Measurements from ENCODE around the gene CMTM8.

DNA sequence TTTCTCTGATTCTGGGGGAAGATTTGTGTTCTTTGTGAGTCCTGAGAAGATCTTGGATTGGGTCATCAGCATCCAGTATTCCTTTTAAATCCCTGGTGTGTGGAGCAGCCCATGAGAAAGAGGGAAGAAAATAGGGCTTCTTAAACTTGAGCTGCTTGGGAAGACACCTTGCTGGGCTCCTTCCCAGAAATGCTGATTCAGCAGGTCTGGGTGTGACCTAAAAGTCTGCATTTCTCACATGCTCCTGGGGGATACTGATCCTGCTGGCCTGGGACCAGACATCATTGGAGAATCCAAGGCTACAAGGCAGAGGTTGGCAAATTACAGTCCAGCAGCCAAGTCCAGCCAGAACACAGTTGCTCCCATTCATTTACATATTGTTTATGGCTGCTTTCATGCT lies 99.0 kb downstream of the CMTM8 start:
- TF ChIP-seq, protein P1, sequence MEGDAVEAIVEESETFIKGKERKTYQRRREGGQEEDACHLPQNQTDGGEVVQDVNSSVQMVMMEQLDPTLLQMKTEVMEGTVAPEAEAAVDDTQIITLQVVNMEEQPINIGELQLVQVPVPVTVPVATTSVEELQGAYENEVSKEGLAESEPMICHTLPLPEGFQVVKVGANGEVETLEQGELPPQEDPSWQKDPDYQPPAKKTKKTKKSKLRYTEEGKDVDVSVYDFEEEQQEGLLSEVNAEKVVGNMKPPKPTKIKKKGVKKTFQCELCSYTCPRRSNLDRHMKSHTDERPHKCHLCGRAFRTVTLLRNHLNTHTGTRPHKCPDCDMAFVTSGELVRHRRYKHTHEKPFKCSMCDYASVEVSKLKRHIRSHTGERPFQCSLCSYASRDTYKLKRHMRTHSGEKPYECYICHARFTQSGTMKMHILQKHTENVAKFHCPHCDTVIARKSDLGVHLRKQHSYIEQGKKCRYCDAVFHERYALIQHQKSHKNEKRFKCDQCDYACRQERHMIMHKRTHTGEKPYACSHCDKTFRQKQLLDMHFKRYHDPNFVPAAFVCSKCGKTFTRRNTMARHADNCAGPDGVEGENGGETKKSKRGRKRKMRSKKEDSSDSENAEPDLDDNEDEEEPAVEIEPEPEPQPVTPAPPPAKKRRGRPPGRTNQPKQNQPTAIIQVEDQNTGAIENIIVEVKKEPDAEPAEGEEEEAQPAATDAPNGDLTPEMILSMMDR (IDR thresholded peaks at IDR 0.05): no peak
- TF ChIP-seq POLR2A (IDR thresholded peaks at IDR 0.05): no peak

Measured in right lobe of liver (tissue), 4 donors.